ENCODE results near the gene TIGIT. TPM values are rescaled to one million over a fixed set of nuclear protein-coding genes. Genes with fewer than 3 reads are reported as not detected.

TIGIT gene
- total RNA-seq, 1 donor from 2014 or later = not detected

GRCh38 chr3:114344492-114344891 is 50.7 kb downstream of the TIGIT start:
- DNase-seq (ENCODE audit: low read depth) (no peak), FAIRE-seq (no peak)
- TF ChIP-seq CTCF (IDR thresholded peaks at IDR 0.05; ENCODE audit: insufficient read depth, low read length, severe bottlenecking) = no peak
- Histone ChIP-seq H3K36me3 (ENCODE audit: control insufficient read depth, insufficient read depth, low read length) (no peaks in the 10 kb centered on the region), H3K4me3 (ENCODE audit: low read depth, low read length) (no peak overlapping the region), H3K27me3 (ENCODE audit: control insufficient read depth, insufficient read depth, low read length) (no peaks in the 10 kb centered on the region)

- H3K27me3 ChIP-seq (ENCODE audit: control insufficient read depth, insufficient read depth, low read length) = no peaks in the 10 kb centered on the region
- FAIRE-seq (no peak), DNase-seq (ENCODE audit: low read depth) (no peak)
- TF ChIP-seq CTCF (IDR thresholded peaks at IDR 0.05; ENCODE audit: insufficient read depth, low read length, severe bottlenecking) = no peak
- no peaks in the 10 kb centered on the region for H3K36me3 ChIP-seq (ENCODE audit: control insufficient read depth, insufficient read depth, low read length)
- H3K4me3 ChIP-seq (ENCODE audit: low read depth, low read length) = no peak overlapping the region
Observed at GRCh38 chr3:114350271-114350670, 56.4 kb downstream of the TIGIT start.

GRCh38 chr3:114350690-114351089 is 56.9 kb downstream of the TIGIT start:
- Histone ChIP-seq H3K36me3 (ENCODE audit: control insufficient read depth, insufficient read depth, low read length) (no peaks in the 10 kb centered on the region), H3K27me3 (ENCODE audit: control insufficient read depth, insufficient read depth, low read length) (no peaks in the 10 kb centered on the region), H3K4me3 (ENCODE audit: low read depth, low read length) (no peak overlapping the region)
- DNase-seq (ENCODE audit: low read depth) (no peak), FAIRE-seq (no peak)
- TF ChIP-seq CTCF (IDR thresholded peaks at IDR 0.05; ENCODE audit: insufficient read depth, low read length, severe bottlenecking) = no peak

- DNase-seq (ENCODE audit: low read depth) (no peak), FAIRE-seq (no peak)
- Histone ChIP-seq H3K27me3 (ENCODE audit: control insufficient read depth, insufficient read depth, low read length) (no peaks in the 10 kb centered on the region), H3K4me3 (ENCODE audit: low read depth, low read length) (no peak overlapping the region), H3K36me3 (ENCODE audit: control insufficient read depth, insufficient read depth, low read length) (no peaks in the 10 kb centered on the region)
- TF ChIP-seq CTCF (IDR thresholded peaks at IDR 0.05; ENCODE audit: insufficient read depth, low read length, severe bottlenecking) = no peak
Observed at GRCh38 chr3:114351123-114351821, 57.4 kb downstream of the TIGIT start.

GRCh38 chr3:114351822-114352145 is 58.0 kb downstream of the TIGIT start:
- DNase-seq (ENCODE audit: low read depth) (no peak), FAIRE-seq (peak; percentile 62)
- no peaks in the 10 kb centered on the region for H3K27me3 ChIP-seq (ENCODE audit: control insufficient read depth, insufficient read depth, low read length)
- TF ChIP-seq CTCF (IDR thresholded peaks at IDR 0.05; ENCODE audit: insufficient read depth, low read length, severe bottlenecking) = no peak
- no peak overlapping the region for H3K4me3 ChIP-seq (ENCODE audit: low read depth, low read length)
- H3K36me3 ChIP-seq (ENCODE audit: control insufficient read depth, insufficient read depth, low read length) = no peaks in the 10 kb centered on the region

- DNase-seq (ENCODE audit: low read depth) (no peak), FAIRE-seq (no peak)
- Histone ChIP-seq H3K36me3 (ENCODE audit: control insufficient read depth, insufficient read depth, low read length) (no peaks in the 10 kb centered on the region), H3K4me3 (ENCODE audit: low read depth, low read length) (no peak overlapping the region), H3K27me3 (ENCODE audit: control insufficient read depth, insufficient read depth, low read length) (no peaks in the 10 kb centered on the region)
- TF ChIP-seq CTCF (IDR thresholded peaks at IDR 0.05; ENCODE audit: insufficient read depth, low read length, severe bottlenecking) = no peak
Observed at GRCh38 chr3:114355653-114356052, 61.8 kb downstream of the TIGIT start.
